Mammary epithelial cell (primary cell): ENCODE data around the gene MED15.

Experiments used
- EZH2 ChIP-seq: IDR thresholded peaks from 2 replicates; pipeline ENCODE4 v1.6.1; 2012; ENCODE audit warnings: low read length, inconsistent platforms, borderline replicate concordance
- TF ChIP-seq, protein P1 (sequence below), 2 donors: IDR thresholded peaks in 1 of 2; conservative IDR thresholded peaks in 1 of 2; 2 replicates each; pipeline ENCODE4 v1.5.1; 2011 to 2012; ENCODE audit warnings: inconsistent platforms in 2 of 2, low read length in 2 of 2, mild to moderate bottlenecking in 2 of 2, control low read depth in 1 of 2, low read depth in 1 of 2; ENCODE audit not compliant: insufficient read depth in 1 of 2; ENCODE audit errors: extremely low read depth in 1 of 2

DNA sequence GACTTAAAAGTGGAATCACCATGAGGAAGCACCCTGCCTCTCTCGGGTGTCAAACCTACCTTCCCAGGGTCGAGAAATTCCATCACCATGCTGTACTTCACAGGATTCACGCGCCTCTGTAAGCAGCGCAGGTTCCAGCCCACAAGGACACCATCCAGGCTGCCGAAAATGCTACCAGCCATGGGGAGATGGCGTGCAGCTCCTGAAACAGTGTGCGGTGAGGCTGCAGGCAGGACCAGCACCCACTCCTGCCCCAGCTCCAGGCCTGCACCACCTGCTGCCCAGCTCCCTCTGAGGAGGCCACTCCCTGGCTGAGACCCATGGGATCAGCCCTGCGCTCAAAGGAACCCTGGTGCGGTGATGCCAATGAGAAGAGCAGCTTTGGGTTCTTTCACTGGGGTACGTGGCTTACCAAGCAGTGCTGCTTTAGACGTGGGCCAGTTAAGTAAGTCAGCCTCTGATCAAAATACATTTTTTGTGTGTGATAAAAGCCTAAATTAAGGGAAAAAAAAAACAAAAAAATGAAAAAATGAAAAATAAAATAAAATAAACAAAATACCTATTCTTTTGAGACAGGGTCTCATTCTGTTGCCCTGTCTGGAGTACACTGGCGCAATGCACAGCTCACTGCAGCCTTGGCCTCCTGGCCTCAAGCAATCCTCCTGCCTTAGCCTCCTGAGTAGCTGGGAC lies 115.4 kb downstream of the MED15 start:
- TF ChIP-seq, protein P1, sequence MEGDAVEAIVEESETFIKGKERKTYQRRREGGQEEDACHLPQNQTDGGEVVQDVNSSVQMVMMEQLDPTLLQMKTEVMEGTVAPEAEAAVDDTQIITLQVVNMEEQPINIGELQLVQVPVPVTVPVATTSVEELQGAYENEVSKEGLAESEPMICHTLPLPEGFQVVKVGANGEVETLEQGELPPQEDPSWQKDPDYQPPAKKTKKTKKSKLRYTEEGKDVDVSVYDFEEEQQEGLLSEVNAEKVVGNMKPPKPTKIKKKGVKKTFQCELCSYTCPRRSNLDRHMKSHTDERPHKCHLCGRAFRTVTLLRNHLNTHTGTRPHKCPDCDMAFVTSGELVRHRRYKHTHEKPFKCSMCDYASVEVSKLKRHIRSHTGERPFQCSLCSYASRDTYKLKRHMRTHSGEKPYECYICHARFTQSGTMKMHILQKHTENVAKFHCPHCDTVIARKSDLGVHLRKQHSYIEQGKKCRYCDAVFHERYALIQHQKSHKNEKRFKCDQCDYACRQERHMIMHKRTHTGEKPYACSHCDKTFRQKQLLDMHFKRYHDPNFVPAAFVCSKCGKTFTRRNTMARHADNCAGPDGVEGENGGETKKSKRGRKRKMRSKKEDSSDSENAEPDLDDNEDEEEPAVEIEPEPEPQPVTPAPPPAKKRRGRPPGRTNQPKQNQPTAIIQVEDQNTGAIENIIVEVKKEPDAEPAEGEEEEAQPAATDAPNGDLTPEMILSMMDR (conservative IDR thresholded peaks at IDR 0.05 in 1 of 2, IDR thresholded peaks at IDR 0.05 in 1 of 2; ENCODE audit: extremely low read depth in 1 of 2, insufficient read depth in 1 of 2, low read depth in 1 of 2, low read length in 2 of 2): no peak
- no peak for TF ChIP-seq EZH2
